WTC11 (cell line): Measurements from ENCODE around the gene RSPRY1.

Experiments
- CTCF ChIP-seq: fragments of 200-600 bp; IDR thresholded peaks from 2 replicates; pipeline ENCODE4 v1.8.0; 2022; ENCODE audit warnings: antibody characterized with exemption
- TCF7 ChIP-seq: sonication (generic); formaldehyde crosslinking; IDR thresholded peaks from 2 replicates; pipeline ENCODE4 v1.8.0; 2022; ENCODE audit warnings: mild to moderate bottlenecking, low read depth, missing genetic modification reagents, moderate library complexity

GRCh38 chr16:57163842-57164241 is 22.3 kb upstream of the RSPRY1 start:
- TF ChIP-seq CTCF, result no peak
- TF ChIP-seq TCF7, result no peak
